Measurements from ENCODE around the gene HOOK2. TPM values are rescaled to one million over a fixed set of nuclear protein-coding genes. Genes with fewer than 3 reads are reported as not detected.

The HOOK2 gene
- total and polyA plus RNA-seq, 2 of the 13 experiments (the other 11 are each of a cell fraction or from before 2014, with no cell fraction given): 9.2 to 12.9 TPM

DNA sequence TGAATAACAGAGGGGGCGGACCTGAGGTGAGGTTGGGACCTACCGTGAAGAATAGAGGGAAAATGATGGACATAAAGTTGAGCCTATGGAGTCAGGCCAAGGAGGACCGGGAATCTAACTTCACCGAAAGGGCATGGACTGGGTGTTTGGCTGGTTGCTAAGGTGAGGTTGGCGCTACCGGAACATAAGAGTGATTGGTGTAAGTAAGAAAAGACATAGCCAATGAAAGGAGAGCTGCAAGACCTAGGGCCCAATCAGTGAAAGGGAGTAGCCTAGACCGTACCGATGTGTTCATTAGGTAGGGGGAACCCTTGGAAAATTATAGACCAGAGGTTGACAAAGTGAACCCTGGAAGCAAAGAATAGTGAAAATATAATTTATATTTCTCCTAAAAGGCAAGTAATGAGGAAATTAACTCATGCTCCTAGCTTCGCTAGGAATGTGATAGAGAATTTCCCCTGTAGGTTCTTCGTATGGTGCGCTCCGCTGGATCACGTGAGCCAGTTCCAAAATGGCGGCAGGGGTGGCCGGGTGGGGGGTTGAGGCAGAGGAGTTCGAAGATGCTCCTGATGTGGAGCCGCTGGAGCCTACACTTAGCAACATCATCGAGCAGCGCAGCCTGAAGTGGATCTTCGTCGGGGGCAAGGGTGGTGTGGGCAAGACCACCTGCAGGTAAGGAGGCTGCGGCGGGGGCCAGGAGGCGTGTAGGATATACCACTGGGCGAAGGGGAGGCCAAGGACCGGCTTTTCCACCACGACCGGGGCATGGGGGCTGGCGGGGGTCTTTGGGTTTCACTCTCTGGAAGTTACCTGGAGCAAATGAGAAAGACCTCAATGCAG, 38.1 kb downstream of the HOOK2 start, which contains the start of gene GET3 (continued):
- TF ChIP-seq, protein P1, sequence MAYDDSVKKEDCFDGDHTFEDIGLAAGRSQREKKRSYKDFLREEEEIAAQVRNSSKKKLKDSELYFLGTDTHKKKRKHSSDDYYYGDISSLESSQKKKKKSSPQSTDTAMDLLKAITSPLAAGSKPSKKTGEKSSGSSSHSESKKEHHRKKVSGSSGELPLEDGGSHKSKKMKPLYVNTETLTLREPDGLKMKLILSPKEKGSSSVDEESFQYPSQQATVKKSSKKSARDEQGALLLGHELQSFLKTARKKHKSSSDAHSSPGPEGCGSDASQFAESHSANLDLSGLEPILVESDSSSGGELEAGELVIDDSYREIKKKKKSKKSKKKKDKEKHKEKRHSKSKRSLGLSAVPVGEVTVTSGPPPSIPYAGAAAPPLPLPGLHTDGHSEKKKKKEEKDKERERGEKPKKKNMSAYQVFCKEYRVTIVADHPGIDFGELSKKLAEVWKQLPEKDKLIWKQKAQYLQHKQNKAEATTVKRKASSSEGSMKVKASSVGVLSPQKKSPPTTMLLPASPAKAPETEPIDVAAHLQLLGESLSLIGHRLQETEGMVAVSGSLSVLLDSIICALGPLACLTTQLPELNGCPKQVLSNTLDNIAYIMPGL (CRISPR knock-in tag; IDR thresholded peaks at IDR 0.05; ENCODE audit: borderline replicate concordance in 1 of 2, low read depth in 1 of 2): peak in 1 of 2 experiments; percentile 61; a peak in 1 of 4 replicates
- no peak for TF ChIP-seq ZNF782 (CRISPR knock-in tag; IDR thresholded peaks at IDR 0.05; ENCODE audit: borderline replicate concordance)
- TF ChIP-seq POLR2AphosphoS2 (IDR thresholded peaks at IDR 0.05; ENCODE audit: low read depth, low read length): no peak
- no peak for TF ChIP-seq ZMYM3 (CRISPR knock-in tag; IDR thresholded peaks at IDR 0.05)
- 0 out of 2 replicates have a peak, but pooled peaks have one; percentile 3 for TF ChIP-seq ZNF441 (CRISPR knock-in tag; IDR thresholded peaks at IDR 0.05; ENCODE audit: borderline replicate concordance)
- no peak for TF ChIP-seq SMARCC2 (IDR thresholded peaks at IDR 0.05)
- TF ChIP-seq SETDB1 (CRISPR knock-in tag; IDR thresholded peaks at IDR 0.05; ENCODE audit: borderline replicate concordance): no peak
- no peak for TF ChIP-seq NFE2L2 (IDR thresholded peaks at IDR 0.05; ENCODE audit: low read length)
- TF ChIP-seq, protein P2, sequence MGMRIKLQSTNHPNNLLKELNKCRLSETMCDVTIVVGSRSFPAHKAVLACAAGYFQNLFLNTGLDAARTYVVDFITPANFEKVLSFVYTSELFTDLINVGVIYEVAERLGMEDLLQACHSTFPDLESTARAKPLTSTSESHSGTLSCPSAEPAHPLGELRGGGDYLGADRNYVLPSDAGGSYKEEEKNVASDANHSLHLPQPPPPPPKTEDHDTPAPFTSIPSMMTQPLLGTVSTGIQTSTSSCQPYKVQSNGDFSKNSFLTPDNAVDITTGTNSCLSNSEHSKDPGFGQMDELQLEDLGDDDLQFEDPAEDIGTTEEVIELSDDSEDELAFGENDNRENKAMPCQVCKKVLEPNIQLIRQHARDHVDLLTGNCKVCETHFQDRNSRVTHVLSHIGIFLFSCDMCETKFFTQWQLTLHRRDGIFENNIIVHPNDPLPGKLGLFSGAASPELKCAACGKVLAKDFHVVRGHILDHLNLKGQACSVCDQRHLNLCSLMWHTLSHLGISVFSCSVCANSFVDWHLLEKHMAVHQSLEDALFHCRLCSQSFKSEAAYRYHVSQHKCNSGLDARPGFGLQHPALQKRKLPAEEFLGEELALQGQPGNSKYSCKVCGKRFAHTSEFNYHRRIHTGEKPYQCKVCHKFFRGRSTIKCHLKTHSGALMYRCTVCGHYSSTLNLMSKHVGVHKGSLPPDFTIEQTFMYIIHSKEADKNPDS (CRISPR knock-in tag; IDR thresholded peaks at IDR 0.05): no peak
- TF ChIP-seq ZIK1 (CRISPR knock-in tag; IDR thresholded peaks at IDR 0.05; ENCODE audit: borderline replicate concordance, low read depth): no peak
- TF ChIP-seq CCAR2 (optimal IDR thresholded peaks at IDR 0.05; ENCODE audit: low read depth, low read length): no peak
- TF ChIP-seq ZKSCAN8 (CRISPR knock-in tag; IDR thresholded peaks at IDR 0.05; ENCODE audit: borderline replicate concordance): no peak
- TF ChIP-seq ZNF737 (CRISPR knock-in tag; IDR thresholded peaks at IDR 0.05; ENCODE audit: borderline replicate concordance): no peak
- TF ChIP-seq, protein P3, sequence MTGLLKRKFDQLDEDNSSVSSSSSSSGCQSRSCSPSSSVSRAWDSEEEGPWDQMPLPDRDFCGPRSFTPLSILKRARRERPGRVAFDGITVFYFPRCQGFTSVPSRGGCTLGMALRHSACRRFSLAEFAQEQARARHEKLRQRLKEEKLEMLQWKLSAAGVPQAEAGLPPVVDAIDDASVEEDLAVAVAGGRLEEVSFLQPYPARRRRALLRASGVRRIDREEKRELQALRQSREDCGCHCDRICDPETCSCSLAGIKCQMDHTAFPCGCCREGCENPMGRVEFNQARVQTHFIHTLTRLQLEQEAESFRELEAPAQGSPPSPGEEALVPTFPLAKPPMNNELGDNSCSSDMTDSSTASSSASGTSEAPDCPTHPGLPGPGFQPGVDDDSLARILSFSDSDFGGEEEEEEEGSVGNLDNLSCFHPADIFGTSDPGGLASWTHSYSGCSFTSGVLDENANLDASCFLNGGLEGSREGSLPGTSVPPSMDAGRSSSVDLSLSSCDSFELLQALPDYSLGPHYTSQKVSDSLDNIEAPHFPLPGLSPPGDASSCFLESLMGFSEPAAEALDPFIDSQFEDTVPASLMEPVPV (CRISPR knock-in tag; IDR thresholded peaks at IDR 0.05): peak; percentile 32; the same call in 1 of the 2 replicates
- TF ChIP-seq, protein P4, sequence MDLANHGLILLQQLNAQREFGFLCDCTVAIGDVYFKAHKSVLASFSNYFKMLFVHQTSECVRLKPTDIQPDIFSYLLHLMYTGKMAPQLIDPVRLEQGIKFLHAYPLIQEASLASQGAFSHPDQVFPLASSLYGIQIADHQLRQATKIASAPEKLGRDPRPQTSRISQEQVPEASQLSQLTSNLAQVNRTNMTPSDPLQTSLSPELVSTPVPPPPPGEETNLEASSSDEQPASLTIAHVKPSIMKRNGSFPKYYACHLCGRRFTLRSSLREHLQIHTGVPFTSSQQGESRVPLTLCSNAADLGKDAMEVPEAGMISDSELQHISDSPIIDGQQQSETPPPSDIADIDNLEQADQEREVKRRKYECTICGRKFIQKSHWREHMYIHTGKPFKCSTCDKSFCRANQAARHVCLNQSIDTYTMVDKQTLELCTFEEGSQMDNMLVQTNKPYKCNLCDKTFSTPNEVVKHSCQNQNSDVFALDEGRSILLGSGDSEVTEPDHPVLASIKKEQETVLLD (CRISPR knock-in tag; IDR thresholded peaks at IDR 0.05; ENCODE audit: low read depth): 0 out of 2 replicates have a peak, but pooled peaks have one; percentile 40
- TF ChIP-seq, protein P5, sequence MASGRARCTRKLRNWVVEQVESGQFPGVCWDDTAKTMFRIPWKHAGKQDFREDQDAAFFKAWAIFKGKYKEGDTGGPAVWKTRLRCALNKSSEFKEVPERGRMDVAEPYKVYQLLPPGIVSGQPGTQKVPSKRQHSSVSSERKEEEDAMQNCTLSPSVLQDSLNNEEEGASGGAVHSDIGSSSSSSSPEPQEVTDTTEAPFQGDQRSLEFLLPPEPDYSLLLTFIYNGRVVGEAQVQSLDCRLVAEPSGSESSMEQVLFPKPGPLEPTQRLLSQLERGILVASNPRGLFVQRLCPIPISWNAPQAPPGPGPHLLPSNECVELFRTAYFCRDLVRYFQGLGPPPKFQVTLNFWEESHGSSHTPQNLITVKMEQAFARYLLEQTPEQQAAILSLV (CRISPR knock-in tag; IDR thresholded peaks at IDR 0.05; ENCODE audit: borderline replicate concordance): no peak
- TF ChIP-seq RBFOX2 (IDR thresholded peaks at IDR 0.05; ENCODE audit: low read depth, low read length): peak; percentile 48
- TF ChIP-seq, protein P6, sequence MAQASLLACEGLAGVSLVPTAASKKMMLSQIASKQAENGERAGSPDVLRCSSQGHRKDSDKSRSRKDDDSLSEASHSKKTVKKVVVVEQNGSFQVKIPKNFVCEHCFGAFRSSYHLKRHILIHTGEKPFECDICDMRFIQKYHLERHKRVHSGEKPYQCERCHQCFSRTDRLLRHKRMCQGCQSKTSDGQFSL (CRISPR knock-in tag; IDR thresholded peaks at IDR 0.05): peak; percentile 81; the same call in 1 of the 2 replicates
- TF ChIP-seq ZNF205 (CRISPR knock-in tag; IDR thresholded peaks at IDR 0.05): no peak

Measured in HepG2 (cell line).